ENCODE results near the gene PRSS50.

PRSS50 gene

DNA sequence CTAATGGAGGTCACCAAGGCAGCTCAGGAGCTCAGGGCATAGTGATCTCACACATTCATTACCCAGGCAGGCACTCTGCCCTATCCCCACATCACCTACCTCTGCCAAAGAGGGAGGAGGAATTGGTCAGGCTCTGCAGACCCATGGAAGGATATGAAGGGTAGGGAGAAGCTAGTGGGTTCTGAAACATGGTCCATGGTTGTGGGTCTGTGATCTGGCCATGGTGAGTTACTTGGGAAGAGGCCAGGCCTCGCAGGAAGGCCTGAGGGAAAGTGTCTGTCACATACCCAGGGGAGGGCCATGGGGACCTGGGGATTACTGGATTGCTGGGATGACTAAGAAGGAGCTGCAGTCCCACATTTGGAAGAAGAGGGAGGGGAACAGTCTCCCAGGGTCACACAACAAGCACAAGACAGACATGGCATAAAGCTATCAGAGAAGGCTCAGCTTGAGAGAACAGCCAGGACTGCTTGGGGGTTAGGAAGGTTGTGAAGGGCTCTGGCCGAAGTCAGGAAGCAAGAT, 1.4 kb upstream of the PRSS50 start:
- no peaks in the 10 kb centered on the region for H3K36me3 ChIP-seq (ENCODE audit: insufficient read depth, low read length)
- no peak overlapping the region for H3K4me2 ChIP-seq (ENCODE audit: insufficient read depth, low read length)
- no peaks in the 10 kb centered on the region for H3K27me3 ChIP-seq (ENCODE audit: insufficient read depth, low read length, poor library complexity)
- DNase-seq, result peak; percentile 3
- no peaks in the 10 kb centered on the region for H3K9me3 ChIP-seq (ENCODE audit: insufficient read depth, low read length, severe bottlenecking)
- no peak overlapping the region for H3K9ac ChIP-seq (ENCODE audit: low read depth, low read length)
- no peak overlapping the region for H2AFZ ChIP-seq (ENCODE audit: low read depth, low read length)
- H3K4me1 ChIP-seq (ENCODE audit: insufficient read depth, low read length), result no peaks in the 10 kb centered on the region
- H4K20me1 ChIP-seq (ENCODE audit: insufficient read depth, low read length), result no peaks in the 10 kb centered on the region
- no peak for ATAC-seq (ENCODE audit: insufficient read depth, low read depth)
- no peak overlapping the region for H3K27ac ChIP-seq (ENCODE audit: low read length)
- no peaks in the 10 kb centered on the region for H3K79me2 ChIP-seq (ENCODE audit: insufficient read depth, low read length)
- H3K4me3 ChIP-seq (ENCODE audit: low read depth in 1 of 2, low read length in 2 of 2), result no peak overlapping the region
- TF ChIP-seq EZH2 (IDR thresholded peaks at IDR 0.05; ENCODE audit: borderline replicate concordance, low read depth, low read length, severe bottlenecking) (no peak), CTCF (IDR thresholded peaks at IDR 0.05; ENCODE audit: borderline replicate concordance, extremely low read depth, low read length, poor library complexity, severe bottlenecking) (no peak)

DNA sequence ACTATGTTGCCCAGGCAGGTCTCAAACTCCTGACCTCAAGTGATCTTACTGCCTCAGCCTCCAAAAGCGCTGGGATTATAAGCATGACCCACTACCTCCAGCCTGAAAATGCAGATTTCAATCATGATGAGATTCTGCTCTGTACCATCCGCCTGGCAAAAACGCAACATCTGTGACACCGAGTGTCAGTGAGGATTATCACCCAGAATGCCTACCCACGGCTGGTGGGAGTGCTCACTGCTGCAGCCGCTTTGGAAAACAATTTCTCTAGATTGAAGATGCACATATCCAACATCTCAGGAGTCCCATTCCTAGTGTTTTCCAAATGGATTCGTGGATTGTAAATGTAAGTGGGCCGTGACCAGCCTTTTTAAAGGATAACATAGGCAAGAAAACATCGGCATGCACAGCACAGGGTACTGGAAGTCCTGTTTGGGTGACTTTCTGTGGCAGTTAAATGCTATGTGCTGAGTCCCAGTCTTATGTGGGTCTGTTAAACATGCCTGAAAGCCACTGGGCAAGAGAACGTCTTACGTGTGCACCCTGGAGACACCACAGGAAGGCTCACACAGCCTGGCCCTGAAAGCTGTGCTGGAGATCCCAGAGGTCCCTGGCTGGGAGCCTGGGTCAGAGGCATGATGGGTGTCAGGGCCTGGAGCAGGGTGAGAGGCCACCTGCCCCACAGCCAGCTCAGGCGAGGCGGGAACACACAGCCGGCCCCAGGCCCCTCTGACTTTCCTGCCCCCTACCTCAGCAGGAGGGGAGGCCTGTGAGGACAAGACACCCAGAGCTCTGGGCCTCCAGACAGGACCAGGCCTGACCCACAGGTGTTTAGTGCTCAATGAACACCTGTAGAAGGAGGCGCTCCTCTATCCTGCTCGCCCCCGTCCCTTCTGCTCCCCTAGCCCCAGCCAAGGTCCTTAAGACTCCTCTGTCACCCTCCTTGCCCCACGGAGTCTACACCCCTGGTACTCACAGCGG, 918 bp downstream of the PRSS50 start:
- no peak for TF ChIP-seq CTCF (IDR thresholded peaks at IDR 0.05; ENCODE audit: borderline replicate concordance, extremely low read depth, low read length, poor library complexity, severe bottlenecking)
- no peak for TF ChIP-seq EZH2 (IDR thresholded peaks at IDR 0.05; ENCODE audit: borderline replicate concordance, low read depth, low read length, severe bottlenecking)
- no peak for ATAC-seq (ENCODE audit: insufficient read depth, low read depth)
- Histone ChIP-seq H3K36me3 (ENCODE audit: insufficient read depth, low read length) (no peaks in the 10 kb centered on the region), H2AFZ (ENCODE audit: low read depth, low read length) (no peak overlapping the region), H3K4me2 (ENCODE audit: insufficient read depth, low read length) (no peak overlapping the region), H3K27ac (ENCODE audit: low read length) (no peak overlapping the region), H3K4me3 (ENCODE audit: low read depth in 1 of 2, low read length in 2 of 2) (no peak overlapping the region), H3K9me3 (ENCODE audit: insufficient read depth, low read length, severe bottlenecking) (no peaks in the 10 kb centered on the region), H3K4me1 (ENCODE audit: insufficient read depth, low read length) (no peaks in the 10 kb centered on the region), H4K20me1 (ENCODE audit: insufficient read depth, low read length) (no peaks in the 10 kb centered on the region), H3K79me2 (ENCODE audit: insufficient read depth, low read length) (no peaks in the 10 kb centered on the region), H3K27me3 (ENCODE audit: insufficient read depth, low read length, poor library complexity) (no peaks in the 10 kb centered on the region), H3K9ac (ENCODE audit: low read depth, low read length) (no peak overlapping the region)
- DNase-seq, result peak; percentile 1

DNA sequence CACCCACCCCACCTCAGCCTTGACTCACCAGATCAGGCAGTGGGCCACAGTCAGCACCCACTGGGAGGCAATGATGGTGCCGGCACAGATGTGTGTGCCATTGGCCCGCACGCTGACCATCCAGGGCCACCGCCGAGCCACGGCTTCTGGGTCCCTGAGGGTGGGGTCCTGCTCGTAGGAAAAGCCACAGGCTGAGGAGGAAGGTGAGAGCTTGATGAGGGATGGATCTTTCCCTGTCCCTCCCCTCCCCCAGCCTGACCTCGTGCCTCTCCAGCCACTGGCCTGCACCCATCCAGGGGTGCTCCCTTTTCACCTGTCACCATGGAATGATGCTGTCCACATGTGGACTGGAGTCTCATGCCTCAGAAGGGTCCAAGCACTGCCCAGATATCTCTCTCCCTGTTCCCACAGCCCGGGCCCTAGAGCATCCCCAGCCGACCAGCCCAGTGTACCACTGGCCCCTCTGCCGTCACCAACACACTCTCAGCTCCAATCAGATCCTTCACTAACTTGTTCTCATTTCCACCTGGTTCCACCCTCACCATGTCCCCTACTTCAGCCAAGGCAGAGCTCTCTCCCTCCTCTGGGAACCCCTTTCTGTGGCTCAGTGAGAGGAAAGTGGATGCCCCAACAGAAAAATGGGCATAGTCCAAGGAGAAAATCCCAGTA, 2.0 kb downstream of the PRSS50 start:
- no peak for TF ChIP-seq EZH2 (IDR thresholded peaks at IDR 0.05; ENCODE audit: borderline replicate concordance, low read depth, low read length, severe bottlenecking)
- H3K9ac ChIP-seq (ENCODE audit: low read depth, low read length), result no peak overlapping the region
- no peak overlapping the region for H3K27ac ChIP-seq (ENCODE audit: low read length)
- ATAC-seq (ENCODE audit: insufficient read depth, low read depth), result no peak
- DNase-seq, result peak; percentile 2
- no peak overlapping the region for H3K4me2 ChIP-seq (ENCODE audit: insufficient read depth, low read length)
- H3K27me3 ChIP-seq (ENCODE audit: insufficient read depth, low read length, poor library complexity), result no peaks in the 10 kb centered on the region
- H3K4me1 ChIP-seq (ENCODE audit: insufficient read depth, low read length), result no peaks in the 10 kb centered on the region
- H3K36me3 ChIP-seq (ENCODE audit: insufficient read depth, low read length), result no peaks in the 10 kb centered on the region
- H2AFZ ChIP-seq (ENCODE audit: low read depth, low read length), result no peak overlapping the region
- no peaks in the 10 kb centered on the region for H3K79me2 ChIP-seq (ENCODE audit: insufficient read depth, low read length)
- H3K4me3 ChIP-seq (ENCODE audit: low read depth in 1 of 2, low read length in 2 of 2), result no peak overlapping the region
- H4K20me1 ChIP-seq (ENCODE audit: insufficient read depth, low read length), result no peaks in the 10 kb centered on the region
- no peaks in the 10 kb centered on the region for H3K9me3 ChIP-seq (ENCODE audit: insufficient read depth, low read length, severe bottlenecking)
